Endothelial cell of umbilical vein (primary cell): ENCODE data around the gene PDX1.

Experiments
- EZH2 ChIP-seq: IDR thresholded peaks from 2 replicates; pipeline ENCODE4 v1.6.1; 2012; ENCODE audit warnings: borderline replicate concordance, low read depth, mild to moderate bottlenecking, moderate library complexity, low read length, inconsistent platforms; ENCODE audit not compliant: severe bottlenecking
- FOS ChIP-seq: IDR thresholded peaks from 2 replicates; pipeline ENCODE4 v1.6.1; 2011; ENCODE audit warnings: mild to moderate bottlenecking, low read length, moderate library complexity, borderline replicate concordance; ENCODE audit not compliant: insufficient read depth
- GATA2 ChIP-seq: IDR thresholded peaks from 2 replicates; pipeline ENCODE4 v1.7.0; 2011; ENCODE audit warnings: low read depth, mild to moderate bottlenecking, moderate library complexity, mixed read lengths, low read length; ENCODE audit not compliant: insufficient read length, insufficient read depth
- JUN ChIP-seq: IDR thresholded peaks from 2 replicates; pipeline ENCODE4 v1.6.1; 2011; ENCODE audit warnings: borderline replicate concordance, low read depth; ENCODE audit not compliant: insufficient read length, insufficient read depth
- MYC ChIP-seq: IDR thresholded peaks from one replicate; pipeline ENCODE4 v1.6.1; 2011; ENCODE audit warnings: mild to moderate bottlenecking, low read depth, low read length
- POLR2A ChIP-seq: IDR thresholded peaks from 2 replicates; pipeline ENCODE4 v1.6.1; 2012; ENCODE audit warnings: low read depth, mild to moderate bottlenecking, control low read depth, low read length
- POLR2AphosphoS5 ChIP-seq: IDR thresholded peaks from 2 replicates; pipeline ENCODE4 v1.6.1; 2012; ENCODE audit warnings: low read depth, mild to moderate bottlenecking, control low read depth, low read length, moderate library complexity; ENCODE audit not compliant: insufficient read depth
- TF ChIP-seq, protein P1 (sequence below), 2 donors: IDR thresholded peaks; 1 replicate in 1 of 2; 2 replicates in 1 of 2; pipeline ENCODE4 v1.5.1; 2011; ENCODE audit warnings: low read length in 2 of 2, mild to moderate bottlenecking in 2 of 2, moderate library complexity in 2 of 2, control low read depth in 1 of 2, inconsistent platforms in 1 of 2, low read depth in 1 of 2; ENCODE audit not compliant: insufficient read depth in 1 of 2; ENCODE audit errors: extremely low read depth in 1 of 2
- TF ChIP-seq, protein P2 (sequence below): IDR thresholded peaks from 2 replicates; pipeline ENCODE4 v1.6.1; 2011; ENCODE audit not compliant: insufficient read depth, insufficient read length

DNA sequence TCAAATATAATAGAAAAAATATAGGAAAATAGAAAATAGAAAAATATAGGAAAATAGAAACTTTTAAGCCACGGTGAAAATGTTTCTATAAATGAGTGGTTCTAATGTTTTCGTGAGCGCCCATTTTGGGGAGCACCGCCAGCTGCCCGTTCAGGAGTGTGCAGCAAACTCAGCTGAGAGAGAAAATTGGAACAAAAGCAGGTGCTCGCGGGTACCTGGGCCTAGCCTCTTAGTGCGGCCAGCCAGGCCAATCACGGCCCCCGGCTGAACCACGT lies 204 bp upstream of the PDX1 start:
- TF ChIP-seq, protein P1, sequence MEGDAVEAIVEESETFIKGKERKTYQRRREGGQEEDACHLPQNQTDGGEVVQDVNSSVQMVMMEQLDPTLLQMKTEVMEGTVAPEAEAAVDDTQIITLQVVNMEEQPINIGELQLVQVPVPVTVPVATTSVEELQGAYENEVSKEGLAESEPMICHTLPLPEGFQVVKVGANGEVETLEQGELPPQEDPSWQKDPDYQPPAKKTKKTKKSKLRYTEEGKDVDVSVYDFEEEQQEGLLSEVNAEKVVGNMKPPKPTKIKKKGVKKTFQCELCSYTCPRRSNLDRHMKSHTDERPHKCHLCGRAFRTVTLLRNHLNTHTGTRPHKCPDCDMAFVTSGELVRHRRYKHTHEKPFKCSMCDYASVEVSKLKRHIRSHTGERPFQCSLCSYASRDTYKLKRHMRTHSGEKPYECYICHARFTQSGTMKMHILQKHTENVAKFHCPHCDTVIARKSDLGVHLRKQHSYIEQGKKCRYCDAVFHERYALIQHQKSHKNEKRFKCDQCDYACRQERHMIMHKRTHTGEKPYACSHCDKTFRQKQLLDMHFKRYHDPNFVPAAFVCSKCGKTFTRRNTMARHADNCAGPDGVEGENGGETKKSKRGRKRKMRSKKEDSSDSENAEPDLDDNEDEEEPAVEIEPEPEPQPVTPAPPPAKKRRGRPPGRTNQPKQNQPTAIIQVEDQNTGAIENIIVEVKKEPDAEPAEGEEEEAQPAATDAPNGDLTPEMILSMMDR (IDR thresholded peaks at IDR 0.05; ENCODE audit: extremely low read depth in 1 of 2, insufficient read depth in 1 of 2, low read depth in 1 of 2, low read length in 2 of 2): no peak
- TF ChIP-seq POLR2A (no peak), JUN (no peak), EZH2 (no peak), MYC (no peak), FOS (no peak), POLR2AphosphoS5 (no peak), GATA2 (no peak)
- TF ChIP-seq, protein P2, sequence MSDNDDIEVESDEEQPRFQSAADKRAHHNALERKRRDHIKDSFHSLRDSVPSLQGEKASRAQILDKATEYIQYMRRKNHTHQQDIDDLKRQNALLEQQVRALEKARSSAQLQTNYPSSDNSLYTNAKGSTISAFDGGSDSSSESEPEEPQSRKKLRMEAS: peak; percentile 27
